IMR-90 (cell line): ENCODE measurements around the gene KRTAP9-9.

Experiments
- CEBPB ChIP-seq: IDR thresholded peaks from 2 replicates; pipeline ENCODE4 v1.6.1; 2012; ENCODE audit warnings: low read depth, low read length, improper control_type of control experiment
- ELK1 ChIP-seq: fragments of 150-350 bp; IDR thresholded peaks from 2 replicates; pipeline ENCODE4 v1.6.1; 2016; ENCODE audit warnings: low read depth, mild to moderate bottlenecking, low read length, moderate library complexity, borderline replicate concordance
- FOS ChIP-seq: fragments of 150-350 bp; IDR thresholded peaks from 2 replicates; pipeline ENCODE4 v1.6.1; 2016; ENCODE audit warnings: low read depth, low read length
- MAZ ChIP-seq: IDR thresholded peaks from 2 replicates; pipeline ENCODE4 v1.6.1; 2012; ENCODE audit warnings: low read depth, mild to moderate bottlenecking, low read length, improper control_type of control experiment, moderate library complexity, borderline replicate concordance
- MXI1 ChIP-seq: IDR thresholded peaks from 2 replicates; pipeline ENCODE4 v1.6.1; 2012; ENCODE audit warnings: low read depth, mild to moderate bottlenecking, low read length, moderate library complexity, borderline replicate concordance
- POLR2A ChIP-seq: IDR thresholded peaks from 2 replicates; pipeline ENCODE4 v1.6.1; 2012; ENCODE audit warnings: mild to moderate bottlenecking, low read depth, low read length
- RAD21 ChIP-seq: IDR thresholded peaks from 2 replicates; pipeline ENCODE4 v1.6.1; 2012; ENCODE audit warnings: low read length, improper control_type of control experiment
- RCOR1 ChIP-seq: IDR thresholded peaks from 2 replicates; pipeline ENCODE4 v1.6.1; 2012; ENCODE audit warnings: mild to moderate bottlenecking, low read length, improper control_type of control experiment; ENCODE audit not compliant: insufficient replicate concordance
- RFX5 ChIP-seq: IDR thresholded peaks from 2 replicates; pipeline ENCODE4 v1.8.0; 2012; ENCODE audit warnings: low read depth, mild to moderate bottlenecking, low read length, moderate library complexity
- SMC3 ChIP-seq: fragments of 150-350 bp; IDR thresholded peaks from 2 replicates; pipeline ENCODE4 v1.6.1; 2016; ENCODE audit warnings: low read depth, mild to moderate bottlenecking, antibody characterized with exemption, low read length, moderate library complexity
- TF ChIP-seq, protein P1 (sequence below): conservative IDR thresholded peaks from 2 replicates; pipeline ENCODE4 v1.5.1; 2012; ENCODE audit warnings: mild to moderate bottlenecking, low read depth, low read length, improper control_type of control experiment
- TF ChIP-seq, protein P2 (sequence below): fragments of 150-350 bp; IDR thresholded peaks from 2 replicates; pipeline ENCODE4 v1.6.1; 2017; ENCODE audit warnings: mild to moderate bottlenecking, antibody characterized with exemption, low read length, low read depth

- TF ChIP-seq POLR2A (no peak), RCOR1 (no peak), ELK1 (no peak), CEBPB (no peak), RFX5 (no peak), MAZ (no peak), RAD21 (no peak), SMC3 (no peak), FOS (no peak), MXI1 (no peak)
- TF ChIP-seq, protein P1, sequence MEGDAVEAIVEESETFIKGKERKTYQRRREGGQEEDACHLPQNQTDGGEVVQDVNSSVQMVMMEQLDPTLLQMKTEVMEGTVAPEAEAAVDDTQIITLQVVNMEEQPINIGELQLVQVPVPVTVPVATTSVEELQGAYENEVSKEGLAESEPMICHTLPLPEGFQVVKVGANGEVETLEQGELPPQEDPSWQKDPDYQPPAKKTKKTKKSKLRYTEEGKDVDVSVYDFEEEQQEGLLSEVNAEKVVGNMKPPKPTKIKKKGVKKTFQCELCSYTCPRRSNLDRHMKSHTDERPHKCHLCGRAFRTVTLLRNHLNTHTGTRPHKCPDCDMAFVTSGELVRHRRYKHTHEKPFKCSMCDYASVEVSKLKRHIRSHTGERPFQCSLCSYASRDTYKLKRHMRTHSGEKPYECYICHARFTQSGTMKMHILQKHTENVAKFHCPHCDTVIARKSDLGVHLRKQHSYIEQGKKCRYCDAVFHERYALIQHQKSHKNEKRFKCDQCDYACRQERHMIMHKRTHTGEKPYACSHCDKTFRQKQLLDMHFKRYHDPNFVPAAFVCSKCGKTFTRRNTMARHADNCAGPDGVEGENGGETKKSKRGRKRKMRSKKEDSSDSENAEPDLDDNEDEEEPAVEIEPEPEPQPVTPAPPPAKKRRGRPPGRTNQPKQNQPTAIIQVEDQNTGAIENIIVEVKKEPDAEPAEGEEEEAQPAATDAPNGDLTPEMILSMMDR, result no peak
- TF ChIP-seq, protein P2, sequence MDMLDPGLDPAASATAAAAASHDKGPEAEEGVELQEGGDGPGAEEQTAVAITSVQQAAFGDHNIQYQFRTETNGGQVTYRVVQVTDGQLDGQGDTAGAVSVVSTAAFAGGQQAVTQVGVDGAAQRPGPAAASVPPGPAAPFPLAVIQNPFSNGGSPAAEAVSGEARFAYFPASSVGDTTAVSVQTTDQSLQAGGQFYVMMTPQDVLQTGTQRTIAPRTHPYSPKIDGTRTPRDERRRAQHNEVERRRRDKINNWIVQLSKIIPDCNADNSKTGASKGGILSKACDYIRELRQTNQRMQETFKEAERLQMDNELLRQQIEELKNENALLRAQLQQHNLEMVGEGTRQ, result no peak
These were observed 23.2 kb downstream of the KRTAP9-9 start for GRCh38 chr17:41278176-41278955.
